Measurements from ENCODE around the gene PTGIS.

PTGIS gene

GRCh38 chr20:49599746-49600113, 31.8 kb upstream of the PTGIS start:
- DNase-seq (ENCODE audit: low spot score), result no peak
- no peak for TF ChIP-seq CTCF (IDR thresholded peaks at IDR 0.05; ENCODE audit: extremely low read depth, missing control alignments)

GRCh38 chr20:49597825-49598395, 30.0 kb upstream of the PTGIS start:
- no peak for DNase-seq (ENCODE audit: low spot score)
- no peak for TF ChIP-seq CTCF (IDR thresholded peaks at IDR 0.05; ENCODE audit: extremely low read depth, missing control alignments)

- no peak for DNase-seq (ENCODE audit: low spot score)
- no peak for TF ChIP-seq CTCF (IDR thresholded peaks at IDR 0.05; ENCODE audit: extremely low read depth, missing control alignments)
Measured at GRCh38 chr20:49595811-49596561, 28.0 kb upstream of the PTGIS start.

- TF ChIP-seq CTCF (IDR thresholded peaks at IDR 0.05; ENCODE audit: extremely low read depth, missing control alignments), result no peak
- no peak for DNase-seq (ENCODE audit: low spot score)
Measured at GRCh38 chr20:49595346-49595745, 27.4 kb upstream of the PTGIS start.

DNA sequence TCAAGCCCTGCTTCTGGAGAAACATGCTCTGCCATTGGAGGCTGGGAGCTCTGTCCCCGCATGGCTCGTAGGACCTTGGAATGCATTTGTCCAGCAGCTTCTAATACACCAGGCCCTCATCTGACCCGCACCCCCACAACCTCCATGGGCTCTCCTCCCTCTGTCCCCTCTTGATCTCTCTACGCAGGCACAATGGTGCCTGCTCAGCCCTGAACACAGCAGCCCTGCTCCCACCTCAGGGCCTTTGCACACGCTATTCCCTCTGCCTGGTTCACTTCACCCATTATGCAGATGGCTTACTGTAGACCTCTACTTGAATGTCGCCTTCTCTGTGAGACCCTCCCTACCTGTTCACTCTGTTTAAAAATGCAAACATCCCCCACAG, 27.0 kb upstream of the PTGIS start:
- no peak for DNase-seq (ENCODE audit: low spot score)
- no peak for TF ChIP-seq CTCF (IDR thresholded peaks at IDR 0.05; ENCODE audit: extremely low read depth, missing control alignments)

- TF ChIP-seq CTCF (IDR thresholded peaks at IDR 0.05; ENCODE audit: extremely low read depth, missing control alignments), result no peak
- DNase-seq (ENCODE audit: low spot score), result no peak
Measured at GRCh38 chr20:49594143-49594930, 26.4 kb upstream of the PTGIS start.

Data from GM20000 (cell line).